Lower leg skin (tissue), 4 donors: Measurements from ENCODE around the gene AFAP1L1. TPM values are rescaled to one million over a fixed set of nuclear protein-coding genes. Genes with fewer than 3 reads are reported as not detected.

Experiments used
- DNase-seq, 2 donors: peaks; one replicate each; pipeline ENCODE4 v3.0.0-alpha.2; 2019; ENCODE audit warnings: low spot score in 2 of 2
- H3K4me3 ChIP-seq: fragments of 200-600 bp; sonication (generic); 2 replicates; pipeline ENCODE4 v1.5.1; 2017; ENCODE audit warnings: mild to moderate bottlenecking, low read depth; ENCODE audit not compliant: poor library complexity, severe bottlenecking
- CTCF ChIP-seq, 3 donors: fragments of 450-650 bp; IDR thresholded peaks; one replicate each; pipeline ENCODE4 v1.5.1; 2016; ENCODE audit warnings: antibody characterized with exemption in 3 of 3, mild to moderate bottlenecking in 3 of 3, moderate library complexity in 2 of 3
- POLR2A ChIP-seq, 2 donors: fragments of 450-650 bp; IDR thresholded peaks; one replicate each; pipeline ENCODE4 v1.6.1; 2016 to 2017; ENCODE audit warnings: antibody characterized with exemption in 2 of 2, mild to moderate bottlenecking in 1 of 2, moderate library complexity in 1 of 2
- WGBS, 2 donors: methylation state at CpG; one replicate each; pipeline ENCODE4 v1.1.5; 2018; 5-methylcytosine and 5-hydroxymethylcytosine counted together
- intact Hi-C: fragments of 100-400 bp; cut with DNase I; formaldehyde crosslinking; loops from one replicate; pipeline ENCODE4 v1.15.0; 2023; ENCODE audit warnings: low total_unique reads
- total RNA-seq, 4 donors: library from RNA; depleted of rRNA; stranded (reverse); fragments of >200 nt; gene quantifications; one replicate each; pipeline ENCODE4 v1.1.0, GENCODE V29; 2016

The AFAP1L1 gene
- total RNA-seq, 4 donors from 2014 or later, result 6.3 to 10.8 (median 8.0) TPM

- no peak for DNase-seq
- H3K4me3 ChIP-seq, result no peak overlapping the region
- TF ChIP-seq POLR2A (IDR thresholded peaks at IDR 0.05), result no peak
- TF ChIP-seq CTCF (IDR thresholded peaks at IDR 0.05), result no peak
- 32% methylated on average over 12 of the region's 12 CpGs for WGBS, 2 donors
- intact Hi-C loops, result no loop called here
These were observed 7.1 kb upstream of the AFAP1L1 start for GRCh38 chr5:149264439-149265067.

GRCh38 chr5:149265068-149265465, 6.6 kb upstream of the AFAP1L1 start:
- intact Hi-C loops, result no loop called here
- no peak overlapping the region for H3K4me3 ChIP-seq
- no peak for DNase-seq
- WGBS, 2 donors, result 82 to 84% methylated on average over 7 of the region's 7 CpGs
- TF ChIP-seq POLR2A (IDR thresholded peaks at IDR 0.05) (no peak), CTCF (IDR thresholded peaks at IDR 0.05) (no peak)

- intact Hi-C loops, result no loop called here
- DNase-seq, result no peak
- H3K4me3 ChIP-seq, result no peak overlapping the region
- TF ChIP-seq CTCF (IDR thresholded peaks at IDR 0.05), result no peak
- TF ChIP-seq POLR2A (IDR thresholded peaks at IDR 0.05), result no peak
- 34 to 46% methylated on average over 4 of the region's 4 CpGs for WGBS, 2 donors
These were observed 6.1 kb upstream of the AFAP1L1 start for GRCh38 chr5:149265597-149265996.

GRCh38 chr5:149267241-149267973, 4.3 kb upstream of the AFAP1L1 start:
- H3K4me3 ChIP-seq, result no peak overlapping the region
- TF ChIP-seq POLR2A (IDR thresholded peaks at IDR 0.05), result no peak
- TF ChIP-seq CTCF (IDR thresholded peaks at IDR 0.05), result no peak
- intact Hi-C loops, result no loop called here
- 87 to 89% methylated on average over 9 of the region's 9 CpGs for WGBS, 2 donors
- no peak for DNase-seq

GRCh38 chr5:149268928-149269557, 2.6 kb upstream of the AFAP1L1 start:
- intact Hi-C loops, result no loop called here
- TF ChIP-seq CTCF (IDR thresholded peaks at IDR 0.05) (peak in 1 of 3 donors; percentile 21), POLR2A (IDR thresholded peaks at IDR 0.05) (no peak)
- H3K4me3 ChIP-seq, result no peak overlapping the region
- DNase-seq, result no peak
- WGBS, 2 donors, result 63 to 65% methylated on average over 6 of the region's 6 CpGs
